AG09309 (cell line): ENCODE measurements around the gene RALY.

Experiments
- DNase-seq: peaks from one replicate; pipeline ENCODE4 v3.0.0-alpha.2; 2010; ENCODE audit warnings: low read depth
- H3K4me3 ChIP-seq: 2 replicates; pipeline ENCODE4 v1.5.1; 2011; ENCODE audit warnings: mild to moderate bottlenecking, low read depth, low read length, moderate library complexity; ENCODE audit not compliant: control insufficient read depth
- CTCF ChIP-seq: IDR thresholded peaks from 2 replicates; pipeline ENCODE4 v1.5.1; 2011; ENCODE audit warnings: mild to moderate bottlenecking, low read depth, low read length, inconsistent platforms; ENCODE audit not compliant: insufficient read depth, control insufficient read depth; ENCODE audit errors: missing control alignments

RALY gene

DNA sequence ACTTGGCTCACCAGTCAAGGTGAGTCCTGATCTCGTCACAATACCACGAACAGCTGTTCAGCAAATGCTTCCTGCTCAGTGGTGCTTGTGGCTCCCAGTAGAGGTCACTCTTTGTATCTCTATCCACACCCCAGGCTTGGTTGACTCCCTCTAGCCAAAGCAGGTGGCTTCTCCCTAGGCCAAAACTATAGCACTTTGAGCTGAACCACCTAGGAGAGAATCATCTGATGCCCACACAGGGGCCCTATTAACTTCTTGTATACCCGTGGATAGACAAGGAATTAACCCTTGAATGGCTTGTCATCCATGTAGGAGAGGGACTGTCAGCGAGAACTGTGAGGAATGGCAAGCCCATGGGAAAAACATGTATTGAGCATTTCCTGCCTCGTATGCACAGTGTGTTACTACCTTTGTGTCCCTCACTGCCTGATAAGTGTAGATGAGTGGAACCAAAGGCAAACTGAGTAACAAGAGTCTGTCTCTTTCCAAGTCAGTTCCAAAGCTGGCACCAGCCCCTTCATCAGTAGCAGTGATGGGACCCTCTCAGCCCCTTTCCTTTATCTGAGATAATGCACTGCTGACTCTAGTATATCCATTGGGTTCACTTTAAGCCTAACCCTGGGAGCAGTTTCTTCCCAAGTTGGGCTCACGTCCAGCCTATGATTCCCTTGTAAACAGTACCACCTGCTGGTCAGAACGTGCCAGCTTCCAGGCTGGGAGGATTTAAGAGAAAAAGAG, 75.8 kb downstream of the RALY start:
- H3K4me3 ChIP-seq: no peak overlapping the region
- peak; percentile 83 for TF ChIP-seq CTCF
- peak; percentile 46 for DNase-seq

DNA sequence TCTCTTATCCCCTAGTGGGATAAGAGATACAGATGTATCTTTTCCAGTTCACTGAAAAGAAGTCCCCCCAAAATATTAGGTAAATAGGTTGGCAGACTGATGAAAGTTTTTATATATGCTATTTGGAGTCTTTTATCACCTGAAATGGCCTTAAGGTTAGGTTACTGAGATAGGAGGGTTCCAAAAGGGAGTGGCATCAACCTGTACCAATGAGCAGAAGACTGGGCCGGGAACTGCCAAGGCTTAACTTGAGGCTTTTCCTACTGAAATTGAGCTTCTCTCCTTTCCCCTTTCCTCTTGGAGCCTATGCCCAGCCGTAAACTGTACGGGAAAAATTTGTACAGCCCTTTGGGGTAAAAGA, 76.3 kb downstream of the RALY start:
- no peak for TF ChIP-seq CTCF
- DNase-seq: no peak
- no peak overlapping the region for H3K4me3 ChIP-seq

- TF ChIP-seq CTCF: no peak
- no peak overlapping the region for H3K4me3 ChIP-seq
- no peak for DNase-seq
Measured at GRCh38 chr20:34070859-34071258, 77.1 kb downstream of the RALY start.

DNA sequence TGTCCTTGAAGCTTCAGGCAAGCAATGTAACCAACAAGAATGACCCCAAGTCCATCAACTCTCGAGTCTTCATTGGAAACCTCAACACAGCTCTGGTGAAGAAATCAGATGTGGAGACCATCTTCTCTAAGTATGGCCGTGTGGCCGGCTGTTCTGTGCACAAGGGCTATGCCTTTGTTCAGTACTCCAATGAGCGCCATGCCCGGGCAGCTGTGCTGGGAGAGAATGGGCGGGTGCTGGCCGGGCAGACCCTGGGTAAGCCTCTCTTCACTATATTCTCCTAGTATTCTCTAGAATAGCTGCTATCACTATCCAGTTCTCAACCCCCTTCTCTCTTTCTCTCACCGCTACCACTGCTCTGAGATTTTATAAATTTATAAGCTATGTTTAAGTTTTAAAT, 78.4 kb downstream of the RALY start:
- no peak for TF ChIP-seq CTCF
- no peak overlapping the region for H3K4me3 ChIP-seq
- DNase-seq: no peak

GRCh38 chr20:34072778-34073177, 79.1 kb downstream of the RALY start:
- no peak for TF ChIP-seq CTCF

DNA sequence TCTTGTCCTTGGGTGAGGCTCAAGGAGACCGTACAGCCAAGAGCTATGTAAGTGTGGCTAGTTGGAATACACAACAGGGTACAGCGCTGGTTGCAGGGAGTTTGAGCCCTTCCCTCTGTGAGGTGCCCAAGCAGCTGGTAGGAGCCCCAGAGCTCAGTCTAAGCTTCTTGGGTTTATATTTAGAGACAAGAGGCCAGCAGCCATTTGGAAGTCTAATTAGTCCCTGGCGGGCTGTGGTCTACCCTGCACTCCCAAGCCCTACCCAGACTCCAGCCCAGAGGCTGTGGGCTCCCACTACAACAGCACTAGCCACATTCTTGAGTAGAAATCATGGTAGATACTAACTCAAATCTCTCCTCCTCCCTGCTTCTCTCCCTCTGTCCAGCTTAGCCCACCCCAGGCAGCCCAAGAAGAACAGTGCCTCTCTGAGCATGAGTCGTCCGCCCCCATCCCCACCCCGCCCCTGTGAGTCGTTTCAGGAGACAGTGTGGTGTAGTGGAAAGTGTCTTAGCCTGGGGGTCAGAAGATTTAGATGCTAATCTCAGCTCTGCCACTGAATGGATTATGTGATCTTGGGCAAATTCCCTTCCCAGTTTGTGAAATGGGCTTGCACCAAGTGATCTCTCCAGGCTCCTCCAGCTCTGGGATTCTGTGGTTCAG, 80.5 kb downstream of the RALY start:
- DNase-seq: no peak
- TF ChIP-seq CTCF: no peak

More at GRCh38 chr20:34072778-34073177, 79.1 kb downstream of the RALY start:
- no peak overlapping the region for H3K4me3 ChIP-seq
- no peak for DNase-seq

DNA sequence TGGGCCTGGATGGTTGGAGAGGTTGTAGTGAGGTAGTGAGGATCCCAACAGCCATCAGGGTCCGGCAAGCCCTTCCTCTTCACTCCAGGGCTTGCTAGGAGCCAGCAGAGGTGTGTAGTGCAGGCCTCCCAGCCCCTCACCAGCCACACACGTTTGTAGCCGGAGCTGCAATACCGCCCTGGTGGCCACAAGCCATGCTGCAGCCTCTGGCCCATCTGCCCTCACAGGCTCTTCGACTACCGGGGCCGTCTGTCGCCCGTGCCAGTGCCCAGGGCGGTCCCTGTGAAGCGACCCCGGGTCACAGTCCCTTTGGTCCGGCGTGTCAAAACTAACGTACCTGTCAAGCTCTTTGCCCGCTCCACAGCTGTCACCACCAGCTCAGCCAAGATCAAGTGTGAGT, 81.9 kb downstream of the RALY start:
- TF ChIP-seq CTCF: peak; percentile 6

More for the DNA sequence above, 80.5 kb downstream of the RALY start:
- no peak overlapping the region for H3K4me3 ChIP-seq

More for the DNA sequence above, 81.9 kb downstream of the RALY start:
- DNase-seq: no peak
- no peak overlapping the region for H3K4me3 ChIP-seq
